NB4 (cell line): ENCODE measurements around the gene FAM90A1.
"Not testable (repeated sequence)": the region's sequence is repeated elsewhere in the genome, so short reads cannot be mapped to it uniquely, and the experiment has no call there.

Experiments
- CTCF ChIP-seq: IDR thresholded peaks from one replicate; pipeline ENCODE4 v1.5.1; 2012; ENCODE audit warnings: low read depth, low read length
- MYC ChIP-seq: IDR thresholded peaks from 2 replicates; pipeline ENCODE4 v1.6.1; 2011; ENCODE audit warnings: low read depth, low read length
- POLR2A ChIP-seq: IDR thresholded peaks from 2 replicates; pipeline ENCODE4 v1.6.1; 2011; ENCODE audit warnings: mild to moderate bottlenecking; ENCODE audit not compliant: insufficient read length; ENCODE audit errors: extremely low read depth

- not testable (repeated sequence) for TF ChIP-seq MYC, CTCF
- TF ChIP-seq POLR2A, result peak; percentile 31
Observed at GRCh38 chr12:8243682-8244161, 16.3 kb upstream of the FAM90A1 start.
